CD14-positive monocyte (primary cell): ENCODE results near the gene NMUR1. TPM values are rescaled to one million over a fixed set of nuclear protein-coding genes. Genes with fewer than 3 reads are reported as not detected.

Experiments used
- DNase-seq, 3 donors: peaks; one replicate each; pipeline ENCODE4 v3.0.0-alpha.2; 2011 to 2022
- H2AFZ ChIP-seq: 2 replicates; pipeline ENCODE4 v1.6.0; 2012; ENCODE audit warnings: mild to moderate bottlenecking, low read depth, low read length, inconsistent platforms; ENCODE audit not compliant: insufficient read depth, poor library complexity, severe bottlenecking
- H3K27ac ChIP-seq, 2 donors: 1 replicate in 1 of 2; 2 replicates in 1 of 2; pipeline ENCODE4 v1.5.1; 2012 to 2013; ENCODE audit warnings: low read length in 2 of 2, control low read depth in 1 of 2, inconsistent platforms in 1 of 2, low read depth in 1 of 2, mild to moderate bottlenecking in 1 of 2
- H3K27me3 ChIP-seq, 2 donors: one replicate each; pipeline versions ENCODE4 v1.6.0 to v1.6.1; 2011 to 2013; ENCODE audit warnings: low read length in 2 of 2; ENCODE audit not compliant: control insufficient read depth in 2 of 2, insufficient read depth in 2 of 2
- H3K36me3 ChIP-seq, 2 donors: replicated peaks in 1 of 2; 1 replicate in 1 of 2; 2 replicates in 1 of 2; pipeline versions ENCODE4 v1.5.1 to v1.6.1; 2012 to 2013; ENCODE audit warnings: low read length in 2 of 2, control low read depth in 1 of 2, inconsistent platforms in 1 of 2, mild to moderate bottlenecking in 1 of 2; ENCODE audit not compliant: insufficient read depth in 2 of 2, control insufficient read depth in 1 of 2
- H3K4me1 ChIP-seq, 2 donors: 1 replicate in 1 of 2; 2 replicates in 1 of 2; pipeline versions ENCODE4 v1.5.1 to v1.6.1; 2012 to 2013; ENCODE audit warnings: low read length in 2 of 2, control low read depth in 1 of 2, inconsistent platforms in 1 of 2, mild to moderate bottlenecking in 1 of 2, moderate library complexity in 1 of 2; ENCODE audit not compliant: insufficient read depth in 2 of 2, control insufficient read depth in 1 of 2
- H3K4me2 ChIP-seq: replicated peaks from 2 replicates; pipeline ENCODE3; 2012; ENCODE audit warnings: low read length, moderate library complexity, mild to moderate bottlenecking; ENCODE audit not compliant: poor library complexity, severe bottlenecking; ENCODE audit errors: extremely low read depth
- H3K4me3 ChIP-seq, 3 experiments: fragments of 200-600 bp in 1 of 3; sonication (generic) in 1 of 3; replicated peaks in 1 of 3; 1 replicate in 2 of 3; 2 replicates in 1 of 3; pipeline ENCODE4 v1.5.1; 2011 to 2013; ENCODE audit warnings: low read length in 3 of 3, mild to moderate bottlenecking in 3 of 3, control low read depth in 2 of 3, low read depth in 2 of 3, inconsistent platforms in 1 of 3, moderate library complexity in 1 of 3
- H3K79me2 ChIP-seq: 2 replicates; pipeline ENCODE4 v1.6.0; 2012; ENCODE audit warnings: mild to moderate bottlenecking, control low read depth, inconsistent platforms, low read length, moderate library complexity; ENCODE audit not compliant: insufficient read depth
- H3K9ac ChIP-seq: 2 replicates; pipeline ENCODE4 v1.6.0; 2017; ENCODE audit warnings: low read length, mild to moderate bottlenecking; ENCODE audit not compliant: insufficient read depth, poor library complexity, severe bottlenecking
- H3K9me3 ChIP-seq, 2 donors: replicated peaks in 1 of 2; 1 replicate in 1 of 2; 2 replicates in 1 of 2; pipeline versions ENCODE4 v1.5.1 to v1.6.1; 2012 to 2013; ENCODE audit warnings: low read length in 2 of 2, control low read depth in 1 of 2; ENCODE audit not compliant: control insufficient read depth in 1 of 2, insufficient read depth in 1 of 2
- H4K20me1 ChIP-seq: 2 replicates; pipeline ENCODE4 v1.6.0; 2012; ENCODE audit warnings: mild to moderate bottlenecking, low read length, control low read depth, moderate library complexity; ENCODE audit not compliant: insufficient read depth
- H3K27ac Mint-ChIP-seq, 7 donors: one replicate each; pipeline ENCODE4 v1.8.0; 2020; ENCODE audit warnings: mild to moderate bottlenecking in 7 of 7, mixed read lengths in 7 of 7, moderate library complexity in 6 of 7, inconsistent platforms in 2 of 7
- H3K27me3 Mint-ChIP-seq, 3 donors: one replicate each; pipeline ENCODE4 v1.8.0; 2021 to 2022; ENCODE audit warnings: low read depth in 3 of 3, mild to moderate bottlenecking in 3 of 3, mixed read lengths in 3 of 3, moderate library complexity in 3 of 3, inconsistent platforms in 1 of 3
- H3K36me3 Mint-ChIP-seq, 2 donors: one replicate each; pipeline ENCODE4 v1.8.0; 2020; ENCODE audit warnings: mixed read lengths in 2 of 2, inconsistent platforms in 1 of 2, mild to moderate bottlenecking in 1 of 2
- H3K4me1 Mint-ChIP-seq: one replicate; pipeline ENCODE4 v1.8.0; 2020; ENCODE audit warnings: mild to moderate bottlenecking, mixed read lengths
- H3K4me3 Mint-ChIP-seq, 2 donors: one replicate each; pipeline ENCODE4 v1.8.0; 2020; ENCODE audit warnings: mild to moderate bottlenecking in 2 of 2, mixed read lengths in 2 of 2, moderate library complexity in 1 of 2
- H3K9me3 Mint-ChIP-seq, 7 donors: one replicate each; pipeline ENCODE4 v1.8.0; 2020 to 2022; ENCODE audit warnings: mixed read lengths in 7 of 7, mild to moderate bottlenecking in 6 of 7, moderate library complexity in 6 of 7, inconsistent platforms in 2 of 7
- WGBS: methylation state at CpG from one replicate; pipeline ENCODE4 v1.1.5; 2013; ENCODE audit warnings: missing lambda C conversion rate; ENCODE audit not compliant: insufficient coverage; 5-methylcytosine and 5-hydroxymethylcytosine counted together
- intact Hi-C, 2 donors: fragments of 100-400 bp; cut with micrococcal nuclease; formaldehyde crosslinking; loops; one replicate each; pipeline versions ENCODE4 v1.15.0 to v1.15.1; 2023
- polyA plus RNA-seq, 3 donors: library from polyadenylated mRNA; depleted of rRNA in 1 of 3; unstranded in 2 of 3; stranded (reverse) in 1 of 3; fragments of 300-500 nt in 2 of 3; fragments of >200 nt in 1 of 3; fragmentation: Illumina TruSeq in 2 of 3; gene quantifications; 1 replicate in 2 of 3; 2 replicates in 1 of 3; pipeline ENCODE4 v1.2.3, GENCODE V29; 2012 to 2021
- TF ChIP-seq, protein P1 (sequence below): fragments of 200-600 bp; IDR thresholded peaks from one replicate; pipeline ENCODE4 v1.8.0; 2022; ENCODE audit warnings: antibody characterized with exemption, mild to moderate bottlenecking

Gene NMUR1
- polyA plus RNA-seq, 3 donors: not detected

- H3K27me3 Mint-ChIP-seq: peaks cover 66 to 84% (median 81%) of the 10 kb centered on the region in 3 donors
- WGBS: 98% methylated on average over 8 of the region's 12 CpGs
These were observed 17.3 kb upstream of the NMUR1 start for GRCh38 chr2:231547315-231548110.

GRCh38 chr2:231546014-231546715 is 15.9 kb upstream of the NMUR1 start:
- Histone ChIP-seq H3K79me2 (no peaks in the 10 kb centered on the region), H3K27me3 (peaks cover 40 to 74% of the 10 kb centered on the region in 2 donors), H2AFZ (no peak overlapping the region), H3K4me3 (peak overlapping the region in 1 of 3 experiments; percentile 46), H3K36me3 (peaks cover 0 to 5% of the 10 kb centered on the region in 2 donors), H3K4me2 (peak overlapping the region; percentile 62), H3K27ac (no peak overlapping the region), H4K20me1 (peaks cover 9% of the 10 kb centered on the region), H3K9me3 (peaks cover 13 to 24% of the 10 kb centered on the region in 2 donors), H3K4me1 (peaks cover 25 to 35% of the 10 kb centered on the region in 2 donors), H3K9ac (no peak overlapping the region)
- TF ChIP-seq, protein P1, sequence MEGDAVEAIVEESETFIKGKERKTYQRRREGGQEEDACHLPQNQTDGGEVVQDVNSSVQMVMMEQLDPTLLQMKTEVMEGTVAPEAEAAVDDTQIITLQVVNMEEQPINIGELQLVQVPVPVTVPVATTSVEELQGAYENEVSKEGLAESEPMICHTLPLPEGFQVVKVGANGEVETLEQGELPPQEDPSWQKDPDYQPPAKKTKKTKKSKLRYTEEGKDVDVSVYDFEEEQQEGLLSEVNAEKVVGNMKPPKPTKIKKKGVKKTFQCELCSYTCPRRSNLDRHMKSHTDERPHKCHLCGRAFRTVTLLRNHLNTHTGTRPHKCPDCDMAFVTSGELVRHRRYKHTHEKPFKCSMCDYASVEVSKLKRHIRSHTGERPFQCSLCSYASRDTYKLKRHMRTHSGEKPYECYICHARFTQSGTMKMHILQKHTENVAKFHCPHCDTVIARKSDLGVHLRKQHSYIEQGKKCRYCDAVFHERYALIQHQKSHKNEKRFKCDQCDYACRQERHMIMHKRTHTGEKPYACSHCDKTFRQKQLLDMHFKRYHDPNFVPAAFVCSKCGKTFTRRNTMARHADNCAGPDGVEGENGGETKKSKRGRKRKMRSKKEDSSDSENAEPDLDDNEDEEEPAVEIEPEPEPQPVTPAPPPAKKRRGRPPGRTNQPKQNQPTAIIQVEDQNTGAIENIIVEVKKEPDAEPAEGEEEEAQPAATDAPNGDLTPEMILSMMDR: no peak
- H3K4me3 Mint-ChIP-seq: peak overlapping the region; percentile 21 to 95
- H3K27me3 Mint-ChIP-seq: peaks cover 78 to 90% (median 87%) of the 10 kb centered on the region in 3 donors
- H3K27ac Mint-ChIP-seq: peak overlapping the region; percentile 64 to 91 (median 80)
- intact Hi-C loops: no loop called here
- whole genome bisulfite sequencing: 6% methylated on average over 3 of the region's 13 CpGs
- peaks cover 42% of the 10 kb centered on the region for H3K4me1 Mint-ChIP-seq
- peaks cover 14 to 36% (median 30%) of the 10 kb centered on the region in 7 donors for H3K9me3 Mint-ChIP-seq
- DNase-seq: no peak
- peaks cover 21 to 25% of the 10 kb centered on the region in 2 donors for H3K36me3 Mint-ChIP-seq

More at GRCh38 chr2:231547315-231548110, 17.3 kb upstream of the NMUR1 start:
- Histone ChIP-seq H3K36me3 (peaks cover 0 to 5% of the 10 kb centered on the region in 2 donors), H3K4me3 (no peak overlapping the region), H3K9ac (no peak overlapping the region), H4K20me1 (peaks cover 9% of the 10 kb centered on the region), H2AFZ (no peak overlapping the region), H3K79me2 (no peaks in the 10 kb centered on the region), H3K4me1 (peaks cover 25 to 35% of the 10 kb centered on the region in 2 donors), H3K4me2 (no peak overlapping the region), H3K27me3 (peaks cover 29 to 65% of the 10 kb centered on the region in 2 donors), H3K27ac (no peak overlapping the region), H3K9me3 (peaks cover 15% of the 10 kb centered on the region in 2 donors)
- Mint-ChIP-seq H3K36me3 (peaks cover 13 to 19% of the 10 kb centered on the region in 2 donors), H3K9me3 (peaks cover 8 to 34% (median 28%) of the 10 kb centered on the region in 7 donors), H3K4me1 (peaks cover 42% of the 10 kb centered on the region), H3K4me3 (peak overlapping the region in 1 of 2 donors; percentile 95), H3K27ac (no peak overlapping the region)
- intact Hi-C loops: no loop called here
- TF ChIP-seq, protein P1: no peak
- no peak for DNase-seq
